Measurements from ENCODE around the gene PDZRN3.

PDZRN3 gene

GRCh38 chr3:73652896-73653295 is 28.2 kb upstream of the PDZRN3 start:
- no peaks in the 10 kb centered on the region for H3K27me3 Mint-ChIP-seq
- no peaks in the 10 kb centered on the region for H3K36me3 Mint-ChIP-seq (ENCODE audit: low read depth)
- no peak overlapping the region for H3K4me3 Mint-ChIP-seq
- peaks cover 5% of the 10 kb centered on the region for H3K9me3 Mint-ChIP-seq
- H3K27ac Mint-ChIP-seq: no peak overlapping the region
- H3K4me1 Mint-ChIP-seq (ENCODE audit: low read depth): no peaks in the 10 kb centered on the region

- Mint-ChIP-seq H3K27me3 (no peaks in the 10 kb centered on the region), H3K4me1 (ENCODE audit: low read depth) (no peaks in the 10 kb centered on the region), H3K36me3 (ENCODE audit: low read depth) (no peaks in the 10 kb centered on the region), H3K4me3 (no peak overlapping the region), H3K9me3 (no peaks in the 10 kb centered on the region), H3K27ac (no peak overlapping the region)
Observed at GRCh38 chr3:73637042-73637441, 12.3 kb upstream of the PDZRN3 start.

GRCh38 chr3:73635254-73635653 is 10.5 kb upstream of the PDZRN3 start:
- H3K36me3 Mint-ChIP-seq (ENCODE audit: low read depth): no peaks in the 10 kb centered on the region
- H3K27me3 Mint-ChIP-seq: no peaks in the 10 kb centered on the region

GRCh38 chr3:73633916-73634344 is 9.2 kb upstream of the PDZRN3 start:
- Mint-ChIP-seq H3K4me1 (ENCODE audit: low read depth) (no peaks in the 10 kb centered on the region), H3K27me3 (no peaks in the 10 kb centered on the region), H3K9me3 (no peaks in the 10 kb centered on the region), H3K36me3 (ENCODE audit: low read depth) (no peaks in the 10 kb centered on the region), H3K27ac (no peak overlapping the region), H3K4me3 (no peak overlapping the region)

More at GRCh38 chr3:73635254-73635653, 10.5 kb upstream of the PDZRN3 start:
- Mint-ChIP-seq H3K4me3 (no peak overlapping the region), H3K4me1 (ENCODE audit: low read depth) (no peaks in the 10 kb centered on the region), H3K9me3 (no peaks in the 10 kb centered on the region), H3K27ac (no peak overlapping the region)

GRCh38 chr3:73633453-73633852 is 8.7 kb upstream of the PDZRN3 start:
- Mint-ChIP-seq H3K9me3 (no peaks in the 10 kb centered on the region), H3K27me3 (no peaks in the 10 kb centered on the region), H3K27ac (no peak overlapping the region), H3K4me3 (no peak overlapping the region), H3K36me3 (ENCODE audit: low read depth) (no peaks in the 10 kb centered on the region), H3K4me1 (ENCODE audit: low read depth) (no peaks in the 10 kb centered on the region)

- no peaks in the 10 kb centered on the region for H3K4me1 Mint-ChIP-seq (ENCODE audit: low read depth)
- no peak overlapping the region for H3K27ac Mint-ChIP-seq
- H3K36me3 Mint-ChIP-seq (ENCODE audit: low read depth): no peaks in the 10 kb centered on the region
- H3K9me3 Mint-ChIP-seq: no peaks in the 10 kb centered on the region
- H3K27me3 Mint-ChIP-seq: peaks cover 23% of the 10 kb centered on the region
- no peak overlapping the region for H3K4me3 Mint-ChIP-seq
Observed at GRCh38 chr3:73626106-73626505, 1.4 kb upstream of the PDZRN3 start.

- no peaks in the 10 kb centered on the region for H3K9me3 Mint-ChIP-seq
Observed at GRCh38 chr3:73624017-73624820, 522 bp downstream of the PDZRN3 start.

GRCh38 chr3:73623346-73623745 is 1.4 kb downstream of the PDZRN3 start:
- H3K9me3 Mint-ChIP-seq: no peaks in the 10 kb centered on the region
- H3K27ac Mint-ChIP-seq: no peak overlapping the region
- no peaks in the 10 kb centered on the region for H3K4me1 Mint-ChIP-seq (ENCODE audit: low read depth)
- H3K4me3 Mint-ChIP-seq: no peak overlapping the region
- H3K36me3 Mint-ChIP-seq (ENCODE audit: low read depth): no peaks in the 10 kb centered on the region
- peaks cover 23% of the 10 kb centered on the region for H3K27me3 Mint-ChIP-seq

More at GRCh38 chr3:73624017-73624820, 522 bp downstream of the PDZRN3 start:
- Mint-ChIP-seq H3K27ac (no peak overlapping the region), H3K36me3 (ENCODE audit: low read depth) (no peaks in the 10 kb centered on the region), H3K4me1 (ENCODE audit: low read depth) (no peaks in the 10 kb centered on the region), H3K4me3 (no peak overlapping the region), H3K27me3 (peaks cover 23% of the 10 kb centered on the region)

GRCh38 chr3:73622091-73622805 is 2.5 kb downstream of the PDZRN3 start:
- H3K4me3 Mint-ChIP-seq: no peak overlapping the region
- H3K4me1 Mint-ChIP-seq (ENCODE audit: low read depth): no peaks in the 10 kb centered on the region

GRCh38 chr3:73621388-73621787 is 3.4 kb downstream of the PDZRN3 start:
- H3K27me3 Mint-ChIP-seq: peaks cover 20% of the 10 kb centered on the region
- no peak overlapping the region for H3K27ac Mint-ChIP-seq
- no peak overlapping the region for H3K4me3 Mint-ChIP-seq
- no peaks in the 10 kb centered on the region for H3K4me1 Mint-ChIP-seq (ENCODE audit: low read depth)
- H3K36me3 Mint-ChIP-seq (ENCODE audit: low read depth): no peaks in the 10 kb centered on the region
- no peaks in the 10 kb centered on the region for H3K9me3 Mint-ChIP-seq

More at GRCh38 chr3:73622091-73622805, 2.5 kb downstream of the PDZRN3 start:
- H3K9me3 Mint-ChIP-seq: no peaks in the 10 kb centered on the region
- no peak overlapping the region for H3K27ac Mint-ChIP-seq
- no peaks in the 10 kb centered on the region for H3K36me3 Mint-ChIP-seq (ENCODE audit: low read depth)
- H3K27me3 Mint-ChIP-seq: peaks cover 20% of the 10 kb centered on the region

- H3K4me1 Mint-ChIP-seq (ENCODE audit: low read depth): no peaks in the 10 kb centered on the region
- no peak overlapping the region for H3K27ac Mint-ChIP-seq
- H3K4me3 Mint-ChIP-seq: no peak overlapping the region
- no peaks in the 10 kb centered on the region for H3K36me3 Mint-ChIP-seq (ENCODE audit: low read depth)
- no peaks in the 10 kb centered on the region for H3K9me3 Mint-ChIP-seq
- peaks cover 4% of the 10 kb centered on the region for H3K27me3 Mint-ChIP-seq
Observed at GRCh38 chr3:73618461-73618860, 6.3 kb downstream of the PDZRN3 start.

GRCh38 chr3:73616056-73616455 is 8.7 kb downstream of the PDZRN3 start:
- no peaks in the 10 kb centered on the region for H3K4me1 Mint-ChIP-seq (ENCODE audit: low read depth)
- no peak overlapping the region for H3K27ac Mint-ChIP-seq
- peaks cover 5% of the 10 kb centered on the region for H3K9me3 Mint-ChIP-seq
- no peaks in the 10 kb centered on the region for H3K36me3 Mint-ChIP-seq (ENCODE audit: low read depth)
- H3K4me3 Mint-ChIP-seq: no peak overlapping the region
- no peaks in the 10 kb centered on the region for H3K27me3 Mint-ChIP-seq

- Mint-ChIP-seq H3K36me3 (ENCODE audit: low read depth) (no peaks in the 10 kb centered on the region), H3K9me3 (peaks cover 5% of the 10 kb centered on the region), H3K27me3 (no peaks in the 10 kb centered on the region), H3K4me1 (ENCODE audit: low read depth) (no peaks in the 10 kb centered on the region), H3K27ac (no peak overlapping the region), H3K4me3 (no peak overlapping the region)
Observed at GRCh38 chr3:73614419-73614818, 10.3 kb downstream of the PDZRN3 start.

GRCh38 chr3:73611176-73611575 is 13.6 kb downstream of the PDZRN3 start:
- Mint-ChIP-seq H3K27me3 (no peaks in the 10 kb centered on the region), H3K9me3 (peaks cover 5% of the 10 kb centered on the region), H3K4me1 (ENCODE audit: low read depth) (no peaks in the 10 kb centered on the region), H3K27ac (no peak overlapping the region), H3K36me3 (ENCODE audit: low read depth) (no peaks in the 10 kb centered on the region), H3K4me3 (no peak overlapping the region)

- no peaks in the 10 kb centered on the region for H3K36me3 Mint-ChIP-seq (ENCODE audit: low read depth)
- H3K4me3 Mint-ChIP-seq: no peak overlapping the region
- peaks cover 5% of the 10 kb centered on the region for H3K9me3 Mint-ChIP-seq
- H3K27me3 Mint-ChIP-seq: no peaks in the 10 kb centered on the region
- no peak overlapping the region for H3K27ac Mint-ChIP-seq
- H3K4me1 Mint-ChIP-seq (ENCODE audit: low read depth): no peaks in the 10 kb centered on the region
Observed at GRCh38 chr3:73610493-73610892, 14.2 kb downstream of the PDZRN3 start.

Data from stimulated activated naive CD8-positive, alpha-beta T cell treated with anti-CD3 and anti-CD28 coated beads, Interleukin-15, Interleukin-2, amounts not matched to agents 100 ng/mL and 50 ng/mL, for 24 hours (primary cell).